HEK293 (cell line): Measurements from ENCODE around the gene ALLC.

Source experiments
- CTCF ChIA-PET: fragments of 350-600 bp; formaldehyde crosslinking; extraction: SDS; loops from one replicate; lab custom pipeline; 2021; ENCODE audit warnings: antibody characterized with exemption; lab: Yijun Ruan, JAX
- POLR2A ChIA-PET: fragments of 300-600 bp; formaldehyde crosslinking; extraction: SDS; loops from one replicate; lab custom pipeline; 2020; ENCODE audit warnings: antibody characterized with exemption, inconsistent platforms; lab: Yijun Ruan, JAX
- H3K27ac ChIP-seq: fragments of 200-500 bp; sonication (Bioruptor generic); 2 replicates; pipeline ENCODE4 v1.5.1; 2014; ENCODE audit warnings: low read depth, low read length, control low read depth, inconsistent platforms; ENCODE audit errors: extremely low read depth
- H3K36me3 ChIP-seq, 2 experiments: fragments of 200-500 bp in 1 of 2; sonication (Bioruptor generic) in 1 of 2; 1 replicate in 1 of 2; 2 replicates in 1 of 2; pipeline ENCODE4 v1.5.1; 2014 to 2017; ENCODE audit warnings: inconsistent platforms in 2 of 2, low read length in 2 of 2; ENCODE audit not compliant: control insufficient read depth in 2 of 2, insufficient read depth in 1 of 2
- H3K4me1 ChIP-seq: fragments of 200-500 bp; sonication (Bioruptor generic); 2 replicates; pipeline ENCODE4 v1.5.1; 2014; ENCODE audit warnings: mild to moderate bottlenecking, low read length, inconsistent platforms; ENCODE audit not compliant: control insufficient read depth, insufficient read depth
- H3K4me3 ChIP-seq: 2 replicates; pipeline ENCODE4 v1.5.1; 2011; ENCODE audit warnings: low read depth, mild to moderate bottlenecking, control low read depth, low read length, moderate library complexity
- H3K9me3 ChIP-seq: fragments of 200-500 bp; sonication (Bioruptor generic); 2 replicates; pipeline ENCODE4 v1.5.1; 2014; ENCODE audit warnings: low read depth, low read length, inconsistent platforms; ENCODE audit not compliant: control insufficient read depth, insufficient read depth
- PRDM1 ChIP-seq: fragments of 450-650 bp; formaldehyde crosslinking; IDR thresholded peaks from 2 replicates; pipeline ENCODE4; 2016; ENCODE audit warnings: missing biosample characterization, missing genetic modification characterization
- ZBTB7A ChIP-seq: fragments of 450-650 bp; formaldehyde crosslinking; IDR thresholded peaks from 2 replicates; pipeline ENCODE4 v1.5.1; 2016; ENCODE audit warnings: low read depth, missing biosample characterization, missing genetic modification characterization
- ZNF530 ChIP-seq: fragments of 450-650 bp; formaldehyde crosslinking; IDR thresholded peaks from 2 replicates; pipeline ENCODE4 v1.5.1; 2016; ENCODE audit warnings: low read depth, missing biosample characterization, missing genetic modification characterization
- ZNF670 ChIP-seq: fragments of 450-650 bp; formaldehyde crosslinking; IDR thresholded peaks from 2 replicates; pipeline ENCODE4 v1.5.1; 2016; ENCODE audit warnings: missing biosample characterization, missing genetic modification characterization, low read depth
- TF ChIP-seq, protein P1 (sequence below): fragments of 450-650 bp; formaldehyde crosslinking; IDR thresholded peaks from 2 replicates; pipeline ENCODE4 v1.5.1; 2016; ENCODE audit warnings: missing biosample characterization, missing genetic modification characterization
- TF ChIP-seq, protein P2 (sequence below): fragments of 450-650 bp; formaldehyde crosslinking; IDR thresholded peaks from 2 replicates; pipeline ENCODE4 v1.5.1; 2016; ENCODE audit warnings: missing biosample characterization, missing genetic modification characterization
- TF ChIP-seq, protein P3 (sequence below): fragments of 450-650 bp; formaldehyde crosslinking; optimal IDR thresholded peaks from 2 replicates; pipeline ENCODE3; 2016; ENCODE audit warnings: missing biosample characterization, mild to moderate bottlenecking, missing genetic modification characterization
- TF ChIP-seq, protein P4 (sequence below): fragments of 450-650 bp; formaldehyde crosslinking; IDR thresholded peaks from 2 replicates; pipeline ENCODE4 v1.5.1; 2017; ENCODE audit warnings: missing biosample characterization, missing genetic modification characterization

ALLC gene

DNA sequence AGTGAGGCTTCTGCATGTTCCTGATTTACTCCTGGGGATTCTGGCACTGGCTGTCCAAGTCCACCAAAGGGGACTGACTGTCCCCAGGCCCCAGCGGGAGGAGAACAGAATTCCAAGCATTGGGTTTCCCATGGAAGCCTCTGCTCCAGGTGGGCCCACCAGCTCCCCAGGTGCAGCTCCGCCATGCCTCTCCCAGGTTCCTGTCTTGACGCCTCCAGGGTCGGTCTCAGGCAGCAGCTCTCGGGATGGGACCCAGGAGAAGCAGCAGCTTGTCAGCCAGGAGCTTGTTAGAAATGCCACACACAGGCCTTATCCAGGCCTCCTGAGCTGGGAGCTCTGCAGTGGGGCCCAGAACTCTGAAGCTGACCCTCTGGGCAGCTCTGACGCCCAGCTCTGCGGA lies 93.3 kb downstream of the ALLC start (continued):
- TF ChIP-seq ZNF670 (tag by site-specific recombination): no peak

DNA sequence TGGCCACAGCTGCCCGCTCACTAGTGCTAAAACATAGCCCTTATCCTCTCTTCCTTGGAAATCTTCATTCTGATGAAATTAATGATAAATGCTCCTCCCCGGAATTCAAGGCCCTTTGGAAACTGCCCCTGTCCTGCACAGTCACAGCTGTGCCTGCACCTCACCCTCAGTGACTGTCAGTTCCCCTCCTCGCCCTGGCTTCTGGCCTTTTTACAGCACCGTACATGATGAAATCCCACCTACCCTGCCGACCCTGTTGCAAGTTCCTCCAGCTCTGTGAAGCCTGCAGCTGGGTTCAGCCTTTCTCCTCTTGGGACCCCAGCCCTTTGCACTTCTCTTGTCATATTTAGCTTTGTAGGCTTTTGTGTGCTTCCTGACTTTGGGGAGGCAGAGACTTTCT lies 93.8 kb downstream of the ALLC start:
- TF ChIP-seq, protein P1, sequence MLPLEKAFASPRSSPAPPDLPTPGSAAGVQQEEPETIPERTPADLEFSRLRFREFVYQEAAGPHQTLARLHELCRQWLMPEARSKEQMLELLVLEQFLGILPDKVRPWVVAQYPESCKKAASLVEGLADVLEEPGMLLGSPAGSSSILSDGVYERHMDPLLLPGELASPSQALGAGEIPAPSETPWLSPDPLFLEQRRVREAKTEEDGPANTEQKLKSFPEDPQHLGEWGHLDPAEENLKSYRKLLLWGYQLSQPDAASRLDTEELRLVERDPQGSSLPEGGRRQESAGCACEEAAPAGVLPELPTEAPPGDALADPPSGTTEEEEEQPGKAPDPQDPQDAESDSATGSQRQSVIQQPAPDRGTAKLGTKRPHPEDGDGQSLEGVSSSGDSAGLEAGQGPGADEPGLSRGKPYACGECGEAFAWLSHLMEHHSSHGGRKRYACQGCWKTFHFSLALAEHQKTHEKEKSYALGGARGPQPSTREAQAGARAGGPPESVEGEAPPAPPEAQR (tag by site-specific recombination): no peak
- TF ChIP-seq ZBTB7A (tag by site-specific recombination) (no peak), PRDM1 (no peak), ZNF530 (no peak)
- TF ChIP-seq, protein P2, sequence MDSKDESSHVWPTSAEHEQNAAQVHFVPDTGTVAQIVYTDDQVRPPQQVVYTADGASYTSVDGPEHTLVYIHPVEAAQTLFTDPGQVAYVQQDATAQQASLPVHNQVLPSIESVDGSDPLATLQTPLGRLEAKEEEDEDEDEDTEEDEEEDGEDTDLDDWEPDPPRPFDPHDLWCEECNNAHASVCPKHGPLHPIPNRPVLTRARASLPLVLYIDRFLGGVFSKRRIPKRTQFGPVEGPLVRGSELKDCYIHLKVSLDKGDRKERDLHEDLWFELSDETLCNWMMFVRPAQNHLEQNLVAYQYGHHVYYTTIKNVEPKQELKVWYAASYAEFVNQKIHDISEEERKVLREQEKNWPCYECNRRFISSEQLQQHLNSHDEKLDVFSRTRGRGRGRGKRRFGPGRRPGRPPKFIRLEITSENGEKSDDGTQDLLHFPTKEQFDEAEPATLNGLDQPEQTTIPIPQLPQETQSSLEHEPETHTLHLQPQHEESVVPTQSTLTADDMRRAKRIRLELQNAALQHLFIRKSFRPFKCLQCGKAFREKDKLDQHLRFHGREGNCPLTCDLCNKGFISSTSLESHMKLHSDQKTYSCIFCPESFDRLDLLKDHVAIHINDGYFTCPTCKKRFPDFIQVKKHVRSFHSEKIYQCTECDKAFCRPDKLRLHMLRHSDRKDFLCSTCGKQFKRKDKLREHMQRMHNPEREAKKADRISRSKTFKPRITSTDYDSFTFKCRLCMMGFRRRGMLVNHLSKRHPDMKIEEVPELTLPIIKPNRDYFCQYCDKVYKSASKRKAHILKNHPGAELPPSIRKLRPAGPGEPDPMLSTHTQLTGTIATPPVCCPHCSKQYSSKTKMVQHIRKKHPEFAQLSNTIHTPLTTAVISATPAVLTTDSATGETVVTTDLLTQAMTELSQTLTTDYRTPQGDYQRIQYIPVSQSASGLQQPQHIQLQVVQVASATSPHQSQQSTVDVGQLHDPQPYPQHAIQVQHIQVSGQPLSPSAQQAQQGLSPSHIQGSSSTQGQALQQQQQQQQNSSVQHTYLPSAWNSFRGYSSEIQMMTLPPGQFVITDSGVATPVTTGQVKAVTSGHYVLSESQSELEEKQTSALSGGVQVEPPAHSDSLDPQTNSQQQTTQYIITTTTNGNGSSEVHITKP (tag by site-specific recombination): no peak
- TF ChIP-seq, protein P3, sequence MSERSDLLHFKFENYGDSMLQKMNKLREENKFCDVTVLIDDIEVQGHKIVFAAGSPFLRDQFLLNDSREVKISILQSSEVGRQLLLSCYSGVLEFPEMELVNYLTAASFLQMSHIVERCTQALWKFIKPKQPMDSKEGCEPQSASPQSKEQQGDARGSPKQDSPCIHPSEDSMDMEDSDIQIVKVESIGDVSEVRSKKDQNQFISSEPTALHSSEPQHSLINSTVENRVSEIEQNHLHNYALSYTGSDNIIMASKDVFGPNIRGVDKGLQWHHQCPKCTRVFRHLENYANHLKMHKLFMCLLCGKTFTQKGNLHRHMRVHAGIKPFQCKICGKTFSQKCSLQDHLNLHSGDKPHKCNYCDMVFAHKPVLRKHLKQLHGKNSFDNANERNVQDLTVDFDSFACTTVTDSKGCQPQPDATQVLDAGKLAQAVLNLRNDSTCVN (tag by site-specific recombination): no peak
- TF ChIP-seq, protein P4, sequence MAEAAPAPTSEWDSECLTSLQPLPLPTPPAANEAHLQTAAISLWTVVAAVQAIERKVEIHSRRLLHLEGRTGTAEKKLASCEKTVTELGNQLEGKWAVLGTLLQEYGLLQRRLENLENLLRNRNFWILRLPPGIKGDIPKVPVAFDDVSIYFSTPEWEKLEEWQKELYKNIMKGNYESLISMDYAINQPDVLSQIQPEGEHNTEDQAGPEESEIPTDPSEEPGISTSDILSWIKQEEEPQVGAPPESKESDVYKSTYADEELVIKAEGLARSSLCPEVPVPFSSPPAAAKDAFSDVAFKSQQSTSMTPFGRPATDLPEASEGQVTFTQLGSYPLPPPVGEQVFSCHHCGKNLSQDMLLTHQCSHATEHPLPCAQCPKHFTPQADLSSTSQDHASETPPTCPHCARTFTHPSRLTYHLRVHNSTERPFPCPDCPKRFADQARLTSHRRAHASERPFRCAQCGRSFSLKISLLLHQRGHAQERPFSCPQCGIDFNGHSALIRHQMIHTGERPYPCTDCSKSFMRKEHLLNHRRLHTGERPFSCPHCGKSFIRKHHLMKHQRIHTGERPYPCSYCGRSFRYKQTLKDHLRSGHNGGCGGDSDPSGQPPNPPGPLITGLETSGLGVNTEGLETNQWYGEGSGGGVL: no peak
- H3K4me3 ChIP-seq: no peak overlapping the region
- ChIA-PET POLR2A (no interaction called here), CTCF (interaction anchor here (0.7 kb wide), 1 partner anchor 53 kb away, joined by 4 read pairs; no protein-coding TSS in a partner anchor)
- H3K36me3 ChIP-seq: no peaks in the 10 kb centered on the region
- H3K4me1 ChIP-seq: no peaks in the 10 kb centered on the region
- H3K9me3 ChIP-seq: no peaks in the 10 kb centered on the region
- H3K27ac ChIP-seq: no peak overlapping the region
